NCI-H524 treated with DMSO at 0.1 percent for 48 hours (cell line): ENCODE results near the gene UTP3.
A peak's percentile ranks its signal among the peaks of the same experiment; 100 is the strongest.
"Not testable (repeated sequence)": the region's sequence is repeated elsewhere in the genome, so short reads cannot be mapped to it uniquely, and the experiment has no call there.

Experiments
- DNase-seq: peaks from one replicate; lab custom pipeline; 2025; lab: John Stamatoyannopoulos, UW

Gene UTP3, protein sequence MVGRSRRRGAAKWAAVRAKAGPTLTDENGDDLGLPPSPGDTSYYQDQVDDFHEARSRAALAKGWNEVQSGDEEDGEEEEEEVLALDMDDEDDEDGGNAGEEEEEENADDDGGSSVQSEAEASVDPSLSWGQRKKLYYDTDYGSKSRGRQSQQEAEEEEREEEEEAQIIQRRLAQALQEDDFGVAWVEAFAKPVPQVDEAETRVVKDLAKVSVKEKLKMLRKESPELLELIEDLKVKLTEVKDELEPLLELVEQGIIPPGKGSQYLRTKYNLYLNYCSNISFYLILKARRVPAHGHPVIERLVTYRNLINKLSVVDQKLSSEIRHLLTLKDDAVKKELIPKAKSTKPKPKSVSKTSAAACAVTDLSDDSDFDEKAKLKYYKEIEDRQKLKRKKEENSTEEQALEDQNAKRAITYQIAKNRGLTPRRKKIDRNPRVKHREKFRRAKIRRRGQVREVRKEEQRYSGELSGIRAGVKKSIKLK

GRCh38 chr4:70687821-70688794 is at the start of gene UTP3:
UTP3 (plus strand) TSS chr4:70688532; CDS start chr4:70688678, 146 bp downstream.
- DNase-seq, result peak; percentile 93

- no peak for DNase-seq
Measured at GRCh38 chr4:70640192-70640591, 48.1 kb upstream of the UTP3 start.

GRCh38 chr4:70650741-70651140 is 37.6 kb upstream of the UTP3 start:
- not testable (repeated sequence) for DNase-seq

- no peak for DNase-seq
Measured at GRCh38 chr4:70651864-70652506, 36.3 kb upstream of the UTP3 start.

- no peak for DNase-seq
Measured at GRCh38 chr4:70654605-70655011, 33.7 kb upstream of the UTP3 start.

DNA sequence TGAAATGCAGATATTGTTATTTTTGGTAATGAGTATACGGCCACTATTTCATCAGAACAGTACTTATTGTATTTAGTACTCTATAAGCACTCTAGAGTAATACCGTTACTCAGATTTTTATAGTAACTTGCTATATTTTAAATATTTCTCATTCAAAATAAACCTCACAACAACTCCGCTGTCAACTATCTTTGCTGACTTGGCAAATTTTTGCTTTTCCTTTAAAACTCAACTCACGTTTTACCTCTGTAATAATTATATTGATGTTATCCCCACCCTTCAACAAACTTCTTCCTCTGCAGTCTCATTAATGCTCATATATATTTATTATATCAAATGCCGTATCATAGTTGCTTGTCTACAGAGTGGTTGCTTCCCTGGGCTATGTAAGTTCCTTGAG is 31.0 kb upstream of the UTP3 start:
- no peak for DNase-seq

- DNase-seq, result no peak
Measured at GRCh38 chr4:70658418-70658817, 29.9 kb upstream of the UTP3 start.

DNA sequence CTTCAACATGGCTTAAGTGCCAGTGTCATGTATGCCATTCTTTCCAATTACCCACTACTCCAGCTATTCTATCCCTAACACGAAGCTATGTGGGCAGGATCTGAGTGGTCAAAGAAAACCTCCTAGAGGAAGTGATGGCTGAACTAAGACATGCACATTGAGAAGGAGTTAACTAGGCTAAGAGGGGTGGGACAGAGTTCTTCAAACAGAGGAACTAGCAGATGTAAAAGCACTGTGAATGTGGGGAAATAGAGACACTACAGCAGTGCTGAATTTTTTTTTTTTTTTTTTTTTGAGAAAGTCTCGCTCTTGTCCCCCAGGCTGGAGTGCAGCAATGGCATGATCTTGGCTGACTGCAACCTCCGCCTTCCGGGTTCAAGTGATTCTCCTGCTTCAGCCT is 28.2 kb upstream of the UTP3 start:
- DNase-seq, result no peak

DNA sequence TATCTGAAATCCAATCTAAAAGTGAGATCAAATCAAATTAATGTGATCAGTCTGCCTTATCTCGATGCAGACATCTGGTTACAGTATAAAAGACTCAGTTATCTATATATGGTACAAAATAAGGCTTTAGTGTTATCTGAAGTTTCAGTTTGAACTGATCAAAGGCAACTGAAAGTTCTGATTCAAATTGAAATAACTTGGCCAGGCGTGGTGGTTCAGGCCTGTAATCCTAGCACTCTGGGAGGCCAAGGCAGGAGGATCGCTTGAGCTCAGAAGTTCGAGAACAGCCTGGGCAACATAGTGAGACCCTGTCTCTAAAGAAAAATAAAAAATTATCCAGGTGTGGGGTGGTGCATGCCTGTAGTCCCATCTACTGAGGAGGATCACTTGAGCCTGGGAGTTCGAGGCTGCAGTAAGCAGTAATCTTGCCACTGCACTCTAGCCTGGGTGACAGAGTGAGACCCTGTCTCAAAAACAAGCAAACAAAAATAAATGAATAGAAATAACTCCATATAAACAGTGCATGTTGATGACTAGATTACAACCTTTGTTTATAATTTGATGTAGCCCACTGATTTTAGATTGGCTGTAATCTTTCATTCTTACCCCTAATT is 26.9 kb upstream of the UTP3 start:
- not testable (repeated sequence) for DNase-seq

GRCh38 chr4:70666369-70666768 is 22.0 kb upstream of the UTP3 start, which contains the start of gene JCHAIN:
JCHAIN (minus strand) TSS chr4:70666508; CDS start chr4:70666490, 18 bp downstream.
- DNase-seq, result no peak

DNA sequence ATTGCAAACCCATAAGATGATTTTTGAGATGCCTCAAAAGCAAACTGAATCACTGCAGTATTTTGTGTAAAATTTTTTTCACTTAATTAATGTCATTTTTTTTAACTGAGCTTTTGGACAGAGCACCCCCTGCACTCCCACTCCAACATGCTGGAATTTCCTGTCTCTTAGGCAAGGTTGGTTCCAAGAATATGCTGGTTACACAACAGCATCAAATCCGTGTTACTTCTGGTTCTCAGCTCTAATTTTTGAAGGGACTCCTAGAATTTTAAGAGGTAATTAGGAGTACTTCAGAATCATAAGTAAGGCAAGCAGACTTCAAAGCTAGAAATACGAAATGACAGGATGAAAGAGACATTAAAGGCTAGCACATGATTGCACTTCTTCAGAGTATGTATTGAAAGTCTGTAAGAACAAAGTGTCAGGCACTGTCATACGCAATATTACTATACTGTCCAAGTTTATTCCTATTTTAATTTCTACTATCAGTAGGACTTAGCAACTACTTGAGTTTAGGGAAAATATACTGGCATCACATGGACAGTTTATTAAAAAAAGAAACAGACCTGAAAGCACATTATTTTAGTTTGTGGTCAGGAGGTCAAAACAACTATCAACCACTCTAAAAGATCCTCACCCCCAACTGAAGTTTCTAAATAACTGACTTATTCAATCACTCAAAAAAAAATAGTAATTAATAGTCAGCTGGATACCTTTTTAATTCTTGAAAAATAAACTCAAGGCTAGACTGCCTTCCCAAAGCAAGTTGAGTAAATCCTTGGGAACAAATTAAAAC is 20.4 kb upstream of the UTP3 start:
- DNase-seq, result no peak

DNA sequence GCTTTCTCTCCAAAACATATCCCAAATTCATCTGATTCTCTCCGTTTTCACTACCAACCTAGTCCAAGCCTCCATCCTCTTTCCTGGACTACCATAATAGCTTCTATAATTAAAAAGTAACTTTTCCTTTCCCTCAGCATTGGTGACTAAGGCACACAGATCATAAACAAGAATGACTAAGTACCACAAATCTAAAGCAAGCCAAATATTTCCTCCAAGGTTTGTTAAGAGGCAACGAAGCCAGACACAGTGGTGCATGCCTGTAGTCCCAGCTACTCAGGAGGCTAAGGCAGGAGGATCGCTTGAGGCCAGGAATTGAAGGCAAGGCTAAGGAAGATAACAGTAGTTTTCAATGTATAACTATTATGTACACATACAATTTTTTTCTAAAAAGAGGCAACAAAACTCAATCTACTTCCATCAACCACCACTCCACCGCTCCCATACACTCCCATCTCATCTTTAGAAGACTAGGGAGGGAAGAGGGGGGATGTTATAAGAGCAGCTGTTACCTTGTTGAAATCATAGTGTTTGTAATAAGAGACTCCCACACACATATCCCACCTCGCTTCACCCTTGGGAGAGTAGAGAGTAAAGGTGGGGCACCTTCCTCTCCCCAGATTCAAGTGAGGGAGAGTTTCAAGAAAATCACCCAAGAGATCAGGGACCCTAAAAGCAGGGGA is 17.9 kb upstream of the UTP3 start:
- DNase-seq, result no peak

DNA sequence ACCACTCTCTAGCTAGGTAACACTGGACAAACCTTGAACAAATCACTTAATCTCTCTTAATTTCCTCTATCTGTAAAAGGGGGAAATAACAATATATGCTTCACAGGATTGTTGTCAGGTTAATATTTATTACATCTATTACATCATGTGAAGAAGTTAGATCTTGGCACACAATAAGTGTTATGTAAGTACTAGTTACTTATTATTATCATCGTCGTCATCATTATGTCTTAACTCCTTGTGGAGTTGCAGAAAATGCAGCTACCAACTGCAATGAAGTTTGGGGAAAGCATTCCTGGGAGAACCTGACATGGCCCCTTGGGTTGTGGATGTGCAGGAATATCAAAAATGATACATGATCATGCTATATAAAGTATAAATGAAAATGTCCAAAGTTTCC is 17.2 kb upstream of the UTP3 start:
- no peak for DNase-seq

DNA sequence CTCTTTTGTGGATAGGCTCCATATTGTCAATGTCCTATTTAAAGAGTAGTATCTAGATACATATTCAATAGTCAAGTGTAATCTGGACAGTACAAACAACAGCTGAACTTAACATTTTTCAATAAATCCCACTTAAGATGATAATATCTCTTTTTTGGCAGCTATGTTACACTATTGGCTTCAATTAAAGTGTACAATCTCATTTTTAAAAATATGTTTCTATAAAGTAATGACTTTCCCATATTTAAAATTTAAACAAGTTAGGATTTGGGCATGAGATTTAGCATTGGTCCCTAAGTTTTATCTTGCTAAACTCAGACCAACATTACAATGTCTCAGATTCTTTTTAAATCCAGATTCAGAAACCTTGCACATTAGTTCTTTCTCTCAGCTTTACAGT is 14.1 kb upstream of the UTP3 start:
- DNase-seq, result no peak

DNA sequence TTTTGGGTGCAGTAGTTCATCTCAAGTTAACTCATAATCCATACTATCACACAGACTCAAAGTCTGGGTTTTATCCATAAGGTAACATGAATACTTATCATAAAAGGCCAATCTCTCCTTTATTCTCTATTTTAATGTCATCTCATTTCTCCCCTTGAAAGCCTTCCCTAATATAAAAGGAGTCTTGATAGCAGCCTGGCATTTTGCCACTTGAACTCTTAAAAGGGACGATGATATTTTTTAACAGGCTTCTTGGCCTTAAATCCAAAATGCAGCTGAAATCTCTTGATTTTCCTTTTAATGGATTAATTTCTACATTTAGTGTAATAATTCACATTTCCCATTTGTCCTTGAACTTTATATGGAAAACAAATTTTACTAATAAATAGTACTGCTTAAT is 13.6 kb upstream of the UTP3 start:
- no peak for DNase-seq

GRCh38 chr4:70676554-70677090 is 11.7 kb upstream of the UTP3 start:
- DNase-seq, result no peak

DNA sequence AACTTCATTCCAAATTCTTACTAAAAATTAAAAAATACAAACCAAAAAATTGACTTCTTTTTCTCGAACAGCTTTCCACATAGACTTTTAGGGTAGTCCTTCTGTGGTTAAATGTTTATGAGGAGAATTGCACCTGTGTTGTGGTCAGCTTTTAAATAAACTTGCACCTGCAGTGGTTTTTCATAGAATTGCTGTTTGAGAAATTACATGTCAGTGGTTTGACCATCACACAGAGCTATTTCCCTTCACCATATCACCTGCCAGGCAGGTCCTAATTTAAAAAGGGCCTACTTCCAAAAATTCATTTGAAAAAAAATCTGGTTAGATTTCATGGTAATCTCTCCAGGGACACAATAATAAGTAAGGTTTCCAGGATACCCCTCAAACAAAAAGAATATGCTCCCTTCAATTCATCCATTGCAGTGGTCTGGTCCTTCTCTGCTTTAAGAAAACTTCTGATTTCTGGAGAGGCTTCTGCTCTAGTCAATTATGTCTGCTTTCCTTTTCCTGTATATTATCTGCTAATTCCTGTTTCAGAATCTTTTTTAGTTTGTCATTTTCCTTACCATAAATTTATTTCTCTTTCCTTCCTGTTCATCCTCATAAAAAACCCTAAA is 9.8 kb upstream of the UTP3 start:
- DNase-seq, result no peak

- DNase-seq, result no peak
Measured at GRCh38 chr4:70680934-70681333, 7.4 kb upstream of the UTP3 start.

DNA sequence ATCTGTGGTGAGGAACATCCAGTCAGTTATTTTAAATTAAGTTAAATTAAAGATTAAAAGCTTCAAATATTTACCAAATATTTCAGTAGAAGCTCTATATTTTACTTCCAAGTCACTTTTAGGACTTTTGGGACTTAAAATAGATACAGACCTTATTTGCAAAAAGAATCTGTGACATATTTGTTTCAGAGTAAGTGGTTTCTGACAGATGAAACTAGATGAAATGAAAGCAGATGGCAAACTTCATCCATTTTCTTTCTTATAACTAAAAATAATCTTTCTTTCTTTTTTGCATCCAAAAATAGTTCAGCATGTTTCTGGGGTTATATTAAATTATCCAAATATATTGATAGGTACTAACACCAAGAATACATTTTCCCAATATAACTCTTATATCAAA is 6.6 kb upstream of the UTP3 start:
- no peak for DNase-seq

DNA sequence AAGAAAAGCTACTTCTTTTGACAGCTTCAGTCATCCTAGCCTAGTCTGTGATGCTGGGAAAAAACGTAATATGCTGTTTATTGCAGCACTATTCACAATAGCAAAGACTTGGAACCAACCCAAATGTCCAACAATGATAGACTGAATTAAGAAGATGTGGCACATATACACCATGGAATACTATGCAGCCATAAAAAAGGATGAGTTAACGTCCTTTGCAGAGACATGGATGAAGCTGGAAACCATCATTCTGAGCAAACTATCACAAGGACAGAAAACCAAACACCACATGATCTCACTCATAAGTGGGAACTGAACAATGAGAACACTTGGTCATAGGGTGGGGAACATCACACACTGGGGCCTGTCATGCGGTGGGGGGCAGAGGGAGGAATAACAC is 6.2 kb upstream of the UTP3 start:
- not testable (repeated sequence) for DNase-seq
